ENCODE measurements around the gene SHB. TPM values are rescaled to one million over a fixed set of nuclear protein-coding genes. Genes with fewer than 3 reads are reported as not detected.
A peak's percentile ranks its signal among the peaks of the same experiment; 100 is the strongest.

The SHB gene
- total RNA-seq, 1 donor from 2014 or later = 15.0 TPM

DNA sequence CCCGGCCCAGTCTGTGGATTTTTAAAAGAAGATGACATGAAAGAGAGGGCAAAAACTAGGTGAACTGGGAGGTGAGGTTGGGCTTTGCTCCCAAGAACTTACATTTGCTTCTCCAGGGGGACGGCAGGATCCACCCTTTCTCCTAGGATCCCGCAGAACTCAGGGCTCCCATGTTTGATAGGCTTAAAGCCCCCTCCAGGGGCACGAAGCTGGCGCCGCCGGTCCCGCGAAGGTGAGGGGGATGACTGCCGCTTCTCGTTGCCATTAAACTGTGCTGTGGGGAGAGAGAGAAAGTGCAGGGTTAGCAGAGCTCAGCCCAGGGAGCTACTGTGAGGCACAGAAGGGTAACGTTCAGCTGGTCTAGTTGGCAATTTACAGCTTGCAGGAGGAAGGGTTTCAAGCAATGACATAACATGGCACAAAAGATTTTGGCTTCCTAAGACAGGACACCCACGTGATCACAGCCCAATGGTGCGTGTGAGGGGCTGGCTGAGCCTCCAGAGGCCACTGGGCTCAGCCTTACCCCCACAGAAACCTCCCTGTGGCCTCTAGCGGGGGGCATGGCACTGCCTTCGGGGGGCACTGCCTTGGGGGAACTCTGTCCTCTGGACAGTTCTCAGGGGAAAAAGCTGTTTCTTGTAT is 113.1 kb downstream of the SHB start:
- intact Hi-C loops (cut with DNase I) = no loop called here
- no peak for DNase-seq

DNA sequence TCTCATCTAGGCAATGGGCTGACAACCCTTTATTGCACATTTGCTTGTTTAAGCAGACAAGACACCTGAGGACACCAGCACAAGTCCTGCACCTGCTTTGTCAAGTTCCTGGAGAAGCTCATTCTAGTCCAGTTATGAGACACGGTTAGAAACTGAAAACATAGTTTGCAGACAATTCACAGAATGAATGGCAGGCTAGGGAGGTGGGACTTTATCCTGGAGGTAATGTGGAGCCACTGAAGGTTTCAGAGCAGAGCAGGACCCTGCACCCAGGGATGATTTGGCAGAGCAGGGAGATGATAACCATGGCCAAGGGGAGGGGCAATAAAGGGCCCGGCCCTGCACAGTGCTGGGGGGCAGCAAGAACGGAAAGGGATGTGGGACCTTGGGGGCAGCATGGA is 114.4 kb downstream of the SHB start:
- intact Hi-C loops (cut with DNase I) = no loop called here
- DNase-seq (no peak), ATAC-seq (ENCODE audit: poor library complexity) (no peak)

More for the DNA sequence above, 113.1 kb downstream of the SHB start:
- ATAC-seq (ENCODE audit: poor library complexity) = no peak

DNA sequence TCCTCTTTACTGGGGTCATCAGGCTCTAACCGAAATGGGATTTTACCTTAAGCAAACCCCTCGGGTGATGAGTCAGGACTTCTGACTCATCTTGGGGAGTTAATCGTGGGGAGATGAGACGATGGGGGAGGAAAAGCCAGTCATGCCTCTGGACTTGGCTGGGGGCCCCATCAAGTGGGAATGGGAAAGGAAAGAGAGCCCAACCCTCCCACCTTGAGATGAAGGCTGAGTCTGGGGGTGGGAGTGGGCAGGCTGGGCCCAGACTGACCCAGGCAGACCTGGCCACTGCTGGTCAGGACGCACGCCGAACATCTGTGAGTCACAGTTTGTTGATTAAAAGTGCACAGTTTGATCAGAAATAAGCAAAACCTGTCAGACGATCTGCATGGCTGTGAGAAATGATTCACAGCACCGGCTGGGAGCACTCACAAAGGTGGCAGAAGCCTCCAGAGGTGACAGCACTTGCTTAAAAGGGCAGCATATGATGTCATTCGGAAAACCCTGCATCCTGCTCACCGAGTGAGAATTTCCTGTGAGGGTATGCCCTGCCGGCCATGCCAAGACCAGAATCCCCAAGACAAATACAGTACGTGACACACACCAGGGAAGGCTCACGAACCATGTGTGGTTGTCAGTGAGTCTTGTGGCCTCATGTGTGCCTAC is 115.1 kb downstream of the SHB start:
- DNase-seq (no peak), ATAC-seq (ENCODE audit: poor library complexity) (no peak)
- intact Hi-C loops (cut with DNase I) = no loop called here

DNA sequence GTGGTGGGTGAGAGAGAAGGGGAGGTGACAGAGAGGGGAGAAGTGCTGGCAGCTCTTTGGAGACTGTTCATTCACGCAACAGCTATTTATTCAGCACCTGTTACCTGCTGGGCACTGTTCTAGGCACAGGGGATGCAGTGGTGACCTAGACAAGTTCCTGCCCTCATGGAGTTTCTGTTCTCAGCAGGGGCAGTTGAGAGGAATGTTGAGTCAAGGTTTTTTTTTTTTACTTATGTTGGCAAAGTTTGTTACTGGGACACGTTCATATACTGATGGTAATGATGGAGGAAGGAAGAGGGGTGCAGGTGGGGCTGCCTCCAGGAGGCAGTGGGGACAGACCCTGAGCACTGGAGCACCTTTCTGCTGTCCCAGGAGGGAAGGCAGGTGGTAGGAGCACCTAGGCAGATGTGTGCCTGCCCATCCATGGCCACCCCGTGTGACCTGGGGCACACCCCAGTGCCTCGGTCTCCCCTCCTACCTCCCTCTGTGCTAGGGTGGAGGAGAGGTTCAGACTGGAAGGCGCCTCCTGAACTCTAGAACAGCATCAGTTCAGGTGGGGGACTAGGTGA is 115.7 kb downstream of the SHB start:
- intact Hi-C loops (cut with DNase I) = no loop called here
- DNase-seq = no peak

DNA sequence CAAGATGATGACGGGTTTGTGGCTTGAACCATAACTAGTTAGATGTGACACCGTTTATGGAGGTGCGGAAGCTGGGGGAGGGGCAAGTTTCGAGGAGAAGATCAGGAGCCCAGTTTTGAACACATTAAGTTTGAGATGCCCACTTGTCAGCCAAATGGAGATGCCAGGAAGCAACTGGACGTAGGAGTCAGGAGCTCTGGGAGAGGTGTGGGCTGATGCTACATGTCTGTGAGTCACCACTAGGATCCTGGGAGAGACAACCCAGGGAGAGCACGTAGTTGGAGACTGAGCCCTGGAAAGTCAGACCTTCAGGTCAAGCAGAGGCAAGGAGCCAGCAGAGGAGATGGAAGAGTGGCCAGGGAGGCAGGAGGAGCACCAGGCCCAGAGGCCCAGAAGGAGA is 116.3 kb downstream of the SHB start:
- intact Hi-C loops (cut with DNase I) = no loop called here
- DNase-seq = no peak
- ATAC-seq (ENCODE audit: poor library complexity) = no peak

More for the DNA sequence above, 115.7 kb downstream of the SHB start:
- no peak for ATAC-seq (ENCODE audit: poor library complexity)

DNA sequence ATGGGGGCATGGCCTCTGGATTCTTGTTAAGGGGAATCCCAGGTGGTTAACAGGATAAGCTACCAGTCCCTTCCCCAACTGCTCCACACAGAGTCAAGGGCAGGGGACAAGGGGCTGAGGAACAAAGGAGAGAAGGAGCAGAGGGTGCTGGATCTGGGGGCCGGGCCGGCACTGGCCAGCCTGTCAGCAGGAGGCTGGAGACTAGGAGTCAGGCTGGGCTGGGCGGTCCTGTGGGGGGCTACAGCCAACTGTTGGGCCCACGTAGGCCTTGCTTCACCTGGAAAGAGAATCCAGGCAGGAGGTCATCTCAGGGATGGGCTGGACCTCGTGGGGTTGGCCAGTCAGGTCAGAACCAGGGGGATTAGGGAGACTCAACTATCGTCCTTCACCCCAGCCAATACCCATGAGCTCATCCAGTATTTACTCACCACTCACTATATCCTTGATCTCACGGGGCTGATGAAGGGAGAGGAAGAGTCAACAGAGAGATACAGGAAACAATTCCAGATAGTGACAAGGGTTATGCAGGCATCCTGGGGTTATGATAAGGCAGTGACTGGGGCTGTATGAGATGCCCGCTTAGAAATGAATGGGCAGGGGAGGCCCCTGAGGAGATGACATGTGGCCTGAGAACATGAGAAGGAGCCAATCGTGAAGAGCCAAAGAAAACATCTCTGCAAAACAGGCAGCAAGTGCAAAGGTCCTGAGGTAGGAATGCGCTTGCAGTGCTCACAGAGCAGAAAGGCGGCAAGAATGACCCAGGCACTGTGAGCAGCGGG is 117.2 kb downstream of the SHB start:
- intact Hi-C loops (cut with DNase I) = no loop called here
- ATAC-seq (ENCODE audit: poor library complexity) (no peak), DNase-seq (no peak)

DNA sequence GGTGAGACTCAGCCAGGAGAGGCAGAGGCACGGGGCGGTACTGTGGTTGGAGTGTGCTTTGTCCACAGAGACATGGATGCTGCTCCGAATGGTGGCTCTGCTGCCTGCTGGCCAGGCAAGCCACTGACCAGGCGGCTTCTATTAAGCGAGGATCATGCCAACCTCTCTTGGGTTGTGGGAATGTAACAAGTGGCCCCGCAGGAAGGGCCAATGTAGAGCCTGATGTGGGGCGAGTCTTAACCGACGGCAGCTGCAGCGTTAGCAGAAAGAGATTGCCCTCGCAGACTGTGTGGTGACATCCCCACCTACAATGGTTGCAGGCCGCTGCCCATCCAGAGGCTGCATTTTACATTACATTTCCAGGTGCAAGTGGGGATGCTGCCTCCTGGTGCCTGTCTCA is 118.5 kb downstream of the SHB start:
- no peak for DNase-seq
- no peak for ATAC-seq (ENCODE audit: poor library complexity)
- intact Hi-C loops (cut with DNase I) = no loop called here

DNA sequence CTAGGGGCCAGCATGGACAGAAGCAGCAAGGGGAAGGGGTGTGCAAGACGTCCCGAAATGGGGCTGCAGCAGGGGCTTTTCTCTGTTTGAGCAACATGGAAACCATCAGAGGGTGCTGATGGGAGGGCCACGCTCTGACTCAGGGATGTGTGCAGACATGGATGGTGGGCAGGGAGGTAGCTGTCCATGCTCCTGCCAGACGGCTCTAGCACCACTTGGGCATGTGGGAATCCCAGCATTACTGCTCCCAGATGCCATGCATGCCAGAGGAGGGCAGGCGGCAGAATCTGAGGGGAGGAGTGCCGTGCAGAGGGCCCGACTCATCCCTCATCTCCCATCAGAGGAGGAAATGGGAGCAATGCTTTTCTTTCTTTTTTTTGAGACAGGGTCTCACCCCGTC is 119.5 kb downstream of the SHB start:
- DNase-seq (no peak), ATAC-seq (ENCODE audit: poor library complexity) (no peak)
- intact Hi-C loops (cut with DNase I) = no loop called here

DNA sequence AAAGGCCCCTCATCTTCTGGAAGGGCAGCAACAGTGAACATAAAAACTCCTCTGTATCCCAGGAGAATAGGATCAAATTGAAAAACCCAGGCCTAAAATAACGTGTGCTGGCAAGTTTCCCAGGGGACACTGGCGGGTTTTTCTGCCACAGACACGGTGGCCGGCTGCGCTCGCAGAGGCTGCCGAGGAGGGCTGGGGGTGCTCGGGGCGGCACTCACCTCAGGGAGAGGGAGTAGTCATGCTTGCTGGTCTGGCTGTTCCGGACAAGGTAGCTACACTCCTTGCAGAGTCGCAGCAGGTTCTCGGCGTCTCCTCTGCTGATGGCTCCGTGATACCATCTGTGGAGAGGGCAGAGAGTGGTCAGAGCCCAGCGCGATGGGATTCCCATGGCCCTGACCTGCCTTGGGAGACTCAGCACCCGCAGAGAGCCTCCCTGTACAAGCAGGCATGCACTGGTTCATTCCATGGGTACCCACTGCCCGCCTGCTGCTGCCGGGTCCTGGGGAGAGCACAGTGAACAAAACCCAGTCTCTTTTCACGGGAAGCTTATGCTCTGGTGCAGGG is 120.5 kb downstream of the SHB start:
- no peak for DNase-seq
- no peak for ATAC-seq (ENCODE audit: poor library complexity)
- intact Hi-C loops (cut with DNase I) = no loop called here

DNA sequence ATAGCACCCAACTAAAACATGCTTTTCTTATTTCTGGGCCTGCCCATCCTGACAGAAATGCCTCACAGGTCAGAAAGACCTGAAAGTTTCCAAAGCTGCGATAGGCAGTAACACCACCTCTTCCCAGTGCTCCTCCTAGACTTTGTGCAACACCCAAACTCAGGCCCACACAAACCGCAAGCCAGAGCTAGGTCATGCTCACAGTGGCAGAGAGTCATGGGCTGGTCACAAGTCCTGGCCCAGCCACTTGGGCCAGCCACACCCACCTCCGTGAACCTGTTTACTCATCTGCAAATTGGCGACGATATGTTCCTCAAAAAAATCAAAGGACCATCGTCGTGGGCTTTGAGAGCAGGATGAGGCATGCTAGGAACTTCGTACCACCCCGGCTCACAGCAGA is 121.0 kb downstream of the SHB start:
- ATAC-seq (ENCODE audit: poor library complexity) (no peak), DNase-seq (no peak)
- intact Hi-C loops (cut with DNase I) = no loop called here

DNA sequence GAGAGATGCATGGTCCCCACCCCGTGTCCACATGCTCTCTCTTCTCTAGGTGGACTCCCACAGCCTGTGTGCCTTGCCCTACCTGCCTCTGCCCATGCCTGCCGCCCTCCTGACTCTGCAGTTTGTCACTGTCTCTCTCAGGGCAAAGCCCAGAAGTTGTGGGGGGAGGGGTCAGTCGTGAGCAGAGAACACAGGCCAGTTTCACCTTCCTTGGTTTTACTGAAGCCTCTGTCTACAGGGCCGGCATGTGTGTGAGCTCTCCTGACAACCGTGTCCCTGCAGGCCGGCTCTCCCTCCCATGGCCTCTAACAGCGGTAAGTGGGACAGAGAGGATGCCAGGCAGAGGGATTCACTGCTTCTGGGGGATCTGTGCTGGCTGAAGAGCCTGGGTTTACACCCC is 121.6 kb downstream of the SHB start:
- DNase-seq = no peak
- ATAC-seq (ENCODE audit: poor library complexity) = no peak
- intact Hi-C loops (cut with DNase I) = no loop called here

DNA sequence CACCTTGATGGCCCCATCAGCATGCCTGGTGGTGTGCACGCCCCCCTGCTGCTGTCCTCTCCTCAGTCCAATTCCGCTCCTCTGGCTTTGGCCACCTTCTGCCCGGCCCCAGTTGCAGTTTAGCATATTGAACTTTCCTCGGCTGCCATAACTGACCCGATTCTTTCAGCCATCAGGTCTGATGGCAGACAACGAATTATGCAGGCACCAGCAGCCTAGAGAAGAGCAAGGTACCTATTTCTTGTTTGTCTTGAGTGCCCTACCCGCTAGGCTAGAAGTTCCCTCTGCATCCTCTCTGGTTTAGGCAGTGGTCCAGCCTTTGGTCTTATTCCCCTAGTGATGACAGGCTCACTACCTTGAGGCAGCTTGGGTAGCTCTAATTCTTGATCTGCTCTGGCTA is 122.1 kb downstream of the SHB start:
- DNase-seq = no peak
- no peak for ATAC-seq (ENCODE audit: poor library complexity)
- intact Hi-C loops (cut with DNase I) = no loop called here

DNA sequence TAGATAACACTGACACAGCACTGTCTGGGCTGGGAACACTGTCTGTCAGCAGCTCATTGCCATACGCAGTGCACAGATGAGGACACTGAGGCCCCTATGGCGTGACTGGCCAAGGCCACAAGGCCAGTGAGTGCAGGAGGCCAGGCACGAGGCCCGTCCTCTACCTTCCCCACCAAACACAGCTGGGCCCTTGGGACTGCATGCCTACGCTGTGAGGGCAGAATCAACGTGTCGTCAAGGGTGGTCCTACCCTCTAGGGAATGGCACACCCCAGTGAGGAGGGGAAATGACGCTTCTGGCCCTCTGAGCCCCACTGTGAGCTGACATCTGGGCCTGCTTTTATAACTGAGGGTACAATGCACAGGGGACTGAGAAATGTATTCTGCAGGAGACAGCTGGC is 123.0 kb downstream of the SHB start:
- intact Hi-C loops (cut with DNase I) = no loop called here
- DNase-seq (no peak), ATAC-seq (ENCODE audit: poor library complexity) (no peak)

DNA sequence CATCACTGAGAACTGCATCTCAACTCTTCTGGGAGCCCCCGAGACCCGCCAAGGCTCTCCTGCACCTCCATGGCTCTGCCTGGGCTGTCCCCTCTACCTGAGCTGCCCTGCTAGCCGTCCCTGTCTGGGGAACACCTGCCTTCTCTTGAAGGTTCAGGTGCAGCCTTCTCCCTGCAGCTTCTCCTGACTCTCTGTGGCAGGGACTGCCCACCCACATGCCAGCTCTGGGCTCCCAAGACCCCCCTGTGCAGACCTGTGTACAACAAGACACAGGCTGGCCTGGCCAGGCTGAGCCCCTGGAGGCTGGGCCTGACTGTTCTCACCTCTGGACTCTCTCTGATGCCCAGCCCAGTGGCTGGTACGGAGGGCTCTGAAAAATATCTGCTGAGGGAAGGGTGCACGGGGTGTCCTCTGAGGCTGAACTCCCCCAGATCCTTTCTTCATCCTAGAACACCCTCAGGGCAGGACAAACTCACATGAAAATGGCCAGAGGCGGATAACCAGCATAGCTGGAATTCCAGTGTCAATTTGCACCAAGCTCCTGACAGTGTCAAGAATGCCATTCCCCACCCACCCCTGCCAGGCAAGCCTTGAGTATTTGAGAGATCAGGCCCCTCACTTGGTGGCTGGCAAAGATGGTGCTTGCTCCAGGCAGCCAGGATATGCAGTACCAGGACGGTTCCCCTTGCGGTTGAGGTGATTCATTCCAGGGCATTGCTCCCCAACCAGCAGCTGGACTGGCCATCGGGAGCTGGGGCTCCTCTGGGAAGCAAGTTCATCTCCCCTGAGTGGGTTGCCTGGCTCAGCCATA is 124.2 kb downstream of the SHB start:
- ATAC-seq (ENCODE audit: poor library complexity) (peak; percentile 32), DNase-seq (no peak)
- intact Hi-C loops (cut with DNase I) = no loop called here

DNA sequence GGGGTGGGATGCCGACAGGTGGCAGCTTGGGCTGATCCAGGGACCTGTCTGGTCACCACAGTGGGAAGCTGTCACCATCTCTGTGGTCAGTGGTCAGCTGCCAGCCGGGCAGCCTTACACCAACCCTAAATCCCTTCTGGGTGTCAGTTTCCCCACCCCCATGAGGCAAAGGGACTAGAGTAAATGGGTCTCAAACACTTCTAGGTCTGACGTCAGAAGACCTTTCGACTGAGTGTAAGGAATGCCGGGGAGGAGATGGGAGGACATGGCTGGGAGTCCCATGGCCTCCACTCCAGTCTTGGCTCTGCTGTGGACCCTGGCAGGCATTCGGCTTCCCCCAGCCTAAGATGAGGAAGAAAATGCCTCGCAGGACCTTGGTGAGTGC is 124.8 kb downstream of the SHB start:
- no peak for ATAC-seq (ENCODE audit: poor library complexity)
- no peak for DNase-seq
- intact Hi-C loops (cut with DNase I) = no loop called here

DNA sequence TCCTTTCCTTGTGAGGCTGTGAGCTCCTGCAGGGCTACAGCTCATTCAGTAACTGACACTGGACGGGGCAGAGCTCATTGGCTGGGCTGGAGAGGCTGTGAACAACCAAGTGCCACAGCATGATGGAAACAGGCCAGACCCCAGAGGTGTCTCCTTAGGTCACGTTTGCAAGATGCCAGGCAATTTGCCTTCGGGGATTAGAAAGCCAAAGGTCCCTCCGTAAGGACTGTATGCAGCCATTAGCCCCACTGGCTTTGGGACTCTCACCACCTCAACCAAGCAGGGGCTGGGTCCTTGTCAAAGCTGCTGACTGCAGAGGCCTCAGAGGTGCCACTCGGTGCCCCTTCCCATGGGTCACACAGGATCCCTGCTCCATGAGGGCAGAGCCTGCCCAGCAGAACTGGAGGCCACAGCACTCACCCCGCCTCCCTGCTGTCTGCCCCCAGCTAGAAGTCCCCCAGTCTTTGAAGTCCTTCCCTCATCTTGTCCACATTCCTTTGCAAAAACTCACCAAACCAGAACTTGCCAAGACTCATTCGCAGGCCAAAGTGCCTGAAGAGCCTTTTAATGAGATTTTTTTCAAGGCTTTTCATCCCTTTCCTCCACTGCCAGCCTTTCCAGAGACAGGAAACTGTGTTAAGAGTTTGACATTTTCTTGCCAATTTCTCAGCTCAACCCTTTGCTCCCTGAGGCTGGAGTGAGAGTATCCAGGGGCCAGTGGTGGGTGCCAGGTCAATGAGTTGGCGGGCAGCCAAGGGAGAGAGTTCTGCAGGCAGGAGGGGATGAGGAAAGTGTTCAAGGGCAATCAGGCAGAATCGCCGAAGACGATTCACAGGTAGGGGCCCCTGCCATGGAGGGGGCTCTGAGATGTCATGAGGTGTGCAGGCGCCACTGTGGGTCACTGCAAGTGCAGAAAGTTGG is 125.4 kb downstream of the SHB start:
- intact Hi-C loops (cut with DNase I) = no loop called here
- ATAC-seq (ENCODE audit: poor library complexity) = peak; percentile 72
- no peak for DNase-seq

DNA sequence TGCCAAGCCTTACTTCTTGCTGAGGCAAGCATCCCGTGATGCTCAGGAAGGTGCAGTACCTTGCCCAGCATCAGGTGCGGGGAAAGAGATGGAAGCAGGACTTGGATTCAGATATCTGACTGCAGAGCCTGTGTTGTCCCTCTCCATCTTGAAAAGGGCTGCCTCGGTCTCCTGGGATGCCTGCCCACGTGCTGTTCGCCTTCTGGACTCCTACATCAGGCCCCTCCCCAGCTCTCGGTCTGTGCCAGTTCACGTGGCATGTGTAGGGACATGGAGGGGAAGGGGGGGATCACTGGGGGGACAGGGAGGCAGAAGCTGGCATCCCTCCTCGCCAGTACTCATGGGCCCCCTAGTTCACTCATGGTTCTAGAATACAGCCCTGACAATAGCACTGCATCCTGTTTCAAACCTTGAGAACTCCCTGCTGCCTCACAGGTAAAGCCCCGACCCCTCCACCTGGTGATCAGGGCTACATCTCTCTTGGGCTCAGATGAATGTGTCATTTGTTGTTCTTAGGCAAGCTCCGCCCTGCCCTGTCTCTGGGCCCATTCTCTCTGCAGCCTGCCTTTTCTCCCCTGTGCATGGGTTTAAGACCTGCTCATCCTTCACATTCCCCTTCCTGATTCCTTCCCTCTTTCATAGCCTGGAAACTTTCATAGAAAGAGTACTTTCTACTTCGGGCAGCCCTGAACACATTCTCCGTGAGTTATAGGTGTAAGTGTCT is 126.2 kb downstream of the SHB start:
- ATAC-seq (ENCODE audit: poor library complexity) (no peak), DNase-seq (no peak)
- intact Hi-C loops (cut with DNase I) = no loop called here
